GM12872 (cell line): ENCODE results near the gene BTK.

Experiments
- TF ChIP-seq, protein P1 (sequence below): IDR thresholded peaks from 3 replicates; pipeline ENCODE4 v1.5.1; 2011; ENCODE audit warnings: low read depth, mild to moderate bottlenecking, low read length, moderate library complexity; ENCODE audit not compliant: insufficient read depth

BTK gene

DNA sequence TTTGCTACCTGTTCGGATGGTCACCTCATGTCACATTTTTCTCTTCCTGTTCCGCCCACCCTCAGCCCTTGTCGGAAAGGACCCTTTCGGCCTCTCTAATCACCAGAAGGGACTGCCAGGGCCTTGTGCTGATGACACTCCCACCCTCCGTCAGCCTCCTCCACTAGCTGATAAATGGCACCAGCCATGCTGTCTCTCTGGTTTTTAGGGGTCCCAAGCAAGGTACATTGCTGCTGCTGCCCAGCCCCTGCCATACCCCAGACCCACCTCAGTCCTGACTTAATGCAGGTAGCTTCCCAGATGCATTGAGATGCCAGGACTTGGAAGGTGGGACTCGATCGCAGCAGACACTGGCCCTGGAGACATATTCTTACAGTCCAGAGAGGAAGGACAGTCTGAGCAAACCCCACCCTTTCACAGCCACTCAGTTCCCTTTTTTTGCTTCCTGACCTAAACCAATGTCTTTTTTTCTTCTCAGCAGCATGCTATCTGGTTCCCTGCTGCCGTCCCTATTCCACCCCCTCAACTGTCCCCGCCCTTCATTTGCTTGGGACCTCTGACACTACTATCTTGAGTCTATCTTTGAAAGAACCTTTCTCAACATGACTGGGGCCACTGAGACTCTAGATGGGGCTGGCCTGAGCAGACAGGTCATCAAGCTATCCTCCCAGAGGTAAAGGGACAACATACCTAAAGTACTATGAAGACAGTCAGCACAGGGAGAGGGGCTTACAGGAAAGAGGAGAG, at the start of gene BTK:
BTK (minus strand) TSS at position 397 of the 747 bp plus-strand sequence. CDS start 10,907 bp downstream, outside the sequence.
- TF ChIP-seq, protein P1, sequence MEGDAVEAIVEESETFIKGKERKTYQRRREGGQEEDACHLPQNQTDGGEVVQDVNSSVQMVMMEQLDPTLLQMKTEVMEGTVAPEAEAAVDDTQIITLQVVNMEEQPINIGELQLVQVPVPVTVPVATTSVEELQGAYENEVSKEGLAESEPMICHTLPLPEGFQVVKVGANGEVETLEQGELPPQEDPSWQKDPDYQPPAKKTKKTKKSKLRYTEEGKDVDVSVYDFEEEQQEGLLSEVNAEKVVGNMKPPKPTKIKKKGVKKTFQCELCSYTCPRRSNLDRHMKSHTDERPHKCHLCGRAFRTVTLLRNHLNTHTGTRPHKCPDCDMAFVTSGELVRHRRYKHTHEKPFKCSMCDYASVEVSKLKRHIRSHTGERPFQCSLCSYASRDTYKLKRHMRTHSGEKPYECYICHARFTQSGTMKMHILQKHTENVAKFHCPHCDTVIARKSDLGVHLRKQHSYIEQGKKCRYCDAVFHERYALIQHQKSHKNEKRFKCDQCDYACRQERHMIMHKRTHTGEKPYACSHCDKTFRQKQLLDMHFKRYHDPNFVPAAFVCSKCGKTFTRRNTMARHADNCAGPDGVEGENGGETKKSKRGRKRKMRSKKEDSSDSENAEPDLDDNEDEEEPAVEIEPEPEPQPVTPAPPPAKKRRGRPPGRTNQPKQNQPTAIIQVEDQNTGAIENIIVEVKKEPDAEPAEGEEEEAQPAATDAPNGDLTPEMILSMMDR = no peak

DNA sequence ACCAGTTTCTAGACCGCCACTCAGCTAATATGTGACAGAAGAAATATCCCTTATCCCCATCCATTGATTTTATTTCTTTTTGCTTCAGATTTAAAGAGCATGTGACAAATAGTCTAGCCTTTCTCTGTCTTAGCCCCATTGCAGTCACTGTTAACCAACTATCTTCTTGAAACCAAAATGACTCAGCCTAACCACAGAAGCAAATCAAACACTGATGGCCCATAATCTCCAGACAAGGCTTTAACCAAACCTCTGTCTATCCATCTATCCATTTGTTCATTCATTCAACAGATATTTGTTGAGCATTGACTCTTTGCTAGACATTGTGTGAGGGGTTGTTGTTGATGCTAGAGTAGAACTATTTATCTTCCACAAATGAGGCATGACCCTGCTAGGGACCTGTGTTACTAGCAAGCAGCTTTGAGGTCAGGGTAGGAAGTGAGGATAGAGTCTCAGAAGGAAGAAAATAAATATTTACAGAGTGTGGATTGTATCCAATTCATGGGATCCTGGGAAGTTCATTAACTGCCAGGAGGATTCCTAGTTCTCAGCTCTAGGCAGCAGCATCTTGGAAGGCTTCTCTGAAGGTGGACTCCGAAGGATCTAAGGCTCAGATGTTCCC, 44.6 kb upstream of the BTK start:
- TF ChIP-seq, protein P1 = no peak

DNA sequence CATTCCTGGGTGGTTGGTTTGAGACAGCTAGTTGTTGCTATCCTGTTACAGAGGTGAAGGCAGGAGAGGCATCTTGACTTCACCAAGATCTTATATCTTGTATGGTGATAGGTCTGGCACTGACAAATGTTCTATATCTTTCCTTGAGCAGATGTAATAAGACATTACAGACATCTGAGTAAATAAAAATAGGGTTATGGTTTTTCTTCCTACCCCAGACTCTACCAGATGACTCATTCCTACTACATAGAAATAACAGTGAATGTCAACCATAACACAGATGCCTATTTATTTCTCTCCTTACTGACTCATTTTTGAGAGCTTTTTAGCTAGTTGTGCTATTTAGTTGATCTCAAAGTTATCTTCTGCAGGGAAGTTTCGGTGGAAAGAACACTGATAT, 43.9 kb upstream of the BTK start:
- TF ChIP-seq, protein P1 = no peak

DNA sequence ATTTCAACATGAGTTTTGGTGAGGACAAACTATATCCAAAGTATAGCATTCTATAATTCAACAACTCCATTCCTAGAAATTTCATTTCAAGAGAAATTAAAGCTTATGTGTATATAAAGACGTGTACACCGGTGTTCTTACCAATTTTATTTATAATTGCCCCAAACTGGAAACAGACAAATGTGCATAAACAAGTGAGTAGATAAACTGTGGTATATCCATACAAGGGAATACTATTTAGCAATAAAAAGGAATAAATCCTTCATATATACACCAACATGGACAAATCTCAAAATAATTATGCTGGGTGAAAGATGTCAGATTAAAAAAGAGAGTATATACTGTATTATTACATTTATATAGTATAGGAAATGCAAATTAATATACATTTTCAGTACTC, 42.0 kb upstream of the BTK start:
- TF ChIP-seq, protein P1 = no peak

DNA sequence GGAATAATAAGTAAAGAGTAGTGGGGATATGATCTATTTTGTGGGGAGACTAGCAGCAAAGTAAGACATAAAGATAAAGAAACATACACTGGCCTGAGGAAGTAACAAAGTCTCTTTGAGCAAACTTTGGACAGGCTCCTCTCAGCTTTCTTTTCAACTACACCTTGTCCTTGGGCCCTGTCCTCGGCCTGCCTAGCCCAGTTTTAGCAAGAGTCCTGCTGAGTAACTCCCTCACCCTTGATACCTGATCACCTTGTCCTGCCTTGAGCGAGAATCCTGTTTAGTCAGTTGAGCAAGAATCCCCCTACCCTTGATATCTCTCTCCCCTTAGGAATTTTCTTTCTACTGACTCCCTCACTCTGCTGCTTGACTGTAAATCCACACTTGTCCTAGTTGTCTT, 33.5 kb upstream of the BTK start:
- TF ChIP-seq, protein P1 = no peak

DNA sequence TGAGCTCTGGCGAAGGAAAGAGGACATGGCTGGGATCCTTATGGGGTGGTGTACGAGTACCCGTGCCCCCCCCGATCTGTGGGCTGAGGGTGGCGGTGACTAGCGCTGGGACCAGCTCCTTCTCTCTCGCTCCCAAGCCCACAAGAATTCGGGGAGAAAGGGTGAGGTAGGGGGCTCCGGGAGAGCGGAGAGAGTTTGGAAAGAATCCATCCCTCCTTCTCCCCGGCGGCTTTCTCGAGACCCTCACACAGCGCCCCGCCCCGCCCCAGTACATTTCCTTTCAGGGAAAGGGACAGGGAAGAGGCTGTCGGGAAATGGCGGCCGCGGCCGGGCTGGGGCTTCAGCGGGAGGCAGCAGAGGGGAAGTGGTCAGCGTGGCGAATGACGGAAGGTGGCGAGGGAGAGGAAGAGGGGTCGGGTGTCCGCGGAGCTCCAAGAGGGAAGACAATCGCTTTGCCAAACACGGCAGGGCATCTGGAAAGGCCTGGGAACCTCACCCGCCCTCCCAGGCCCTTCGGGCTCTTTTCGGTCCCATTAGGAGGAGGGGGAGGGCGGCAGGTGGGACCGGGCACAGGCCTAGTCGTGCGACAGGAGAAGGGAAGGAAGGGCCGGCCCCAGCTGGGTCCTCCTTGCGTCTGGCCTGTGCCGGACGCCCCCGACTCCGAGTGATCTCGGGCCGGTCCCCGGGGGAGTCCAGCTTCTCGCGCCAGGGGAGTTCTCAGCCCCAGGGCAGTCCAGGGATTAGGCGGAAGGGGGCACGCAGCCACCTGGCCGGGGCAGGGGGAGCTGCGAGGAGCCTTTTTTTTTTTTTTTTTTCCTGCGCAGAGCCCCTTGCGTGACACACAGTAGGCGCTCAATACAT, 32.2 kb upstream of the BTK start:
- TF ChIP-seq, protein P1 = no peak

DNA sequence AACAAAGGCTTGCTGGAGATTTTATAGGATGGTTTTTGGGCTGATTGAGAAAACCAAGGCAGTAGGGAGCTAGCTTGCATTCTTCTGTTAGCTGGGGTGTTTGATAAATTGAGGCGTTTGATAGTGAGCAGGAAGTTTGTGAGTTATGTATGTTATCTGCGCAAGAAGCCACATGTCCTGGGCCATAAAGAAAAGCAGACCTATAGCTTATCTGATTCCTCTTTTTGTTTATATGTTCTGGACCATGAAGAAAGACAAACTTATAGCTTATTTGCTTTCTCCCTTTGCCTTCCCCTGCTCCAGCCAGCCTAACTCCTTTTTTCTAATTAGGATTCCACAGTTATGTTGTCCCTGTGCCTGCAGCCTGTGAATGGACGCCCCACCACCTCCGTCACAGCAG, 31.2 kb upstream of the BTK start:
- TF ChIP-seq, protein P1 = no peak
